ENCODE measurements around the gene GTF2F1.
A peak's percentile ranks its signal among the peaks of the same experiment; 100 is the strongest.

Gene GTF2F1

DNA sequence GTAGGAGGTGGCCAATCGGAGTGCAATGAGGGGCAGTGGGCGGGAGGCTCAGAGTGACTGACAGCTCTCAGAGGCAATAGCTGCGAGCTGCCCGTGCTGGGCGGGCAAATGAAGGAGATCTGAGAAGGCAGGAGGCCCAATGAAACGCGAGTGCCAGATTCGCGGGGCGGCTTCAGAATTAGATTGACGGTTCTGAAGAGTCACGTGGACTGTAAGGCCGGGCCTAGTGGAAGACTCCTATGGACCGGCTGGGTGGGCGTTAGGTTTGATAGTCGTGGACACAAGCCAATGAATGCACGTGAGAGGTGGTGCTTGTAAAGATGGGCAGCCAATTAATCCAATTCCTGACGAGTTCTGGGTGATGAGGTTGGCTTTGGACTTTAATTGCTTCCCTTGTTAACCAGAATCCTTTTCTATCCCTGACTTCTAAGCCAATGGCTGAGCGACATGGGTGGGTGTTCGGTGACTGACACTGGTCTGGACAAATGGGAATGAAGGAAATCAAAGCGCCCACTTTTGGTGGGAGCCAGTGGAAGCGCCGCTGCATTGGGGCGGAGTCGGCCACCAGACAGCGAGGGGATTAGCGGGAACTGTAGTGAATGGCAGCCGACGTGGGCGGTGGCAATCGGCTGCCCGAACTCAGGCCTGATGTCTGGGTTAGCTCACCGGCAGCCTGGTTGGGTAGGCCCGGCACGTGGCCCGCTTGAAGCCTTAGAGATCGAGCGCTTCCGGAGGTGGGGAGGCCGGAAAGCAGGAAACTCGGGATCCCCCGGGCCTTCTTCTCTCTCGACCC lies 32.2 kb upstream of the GTF2F1 start:
- TF ChIP-seq SP1 (IDR thresholded peaks at IDR 0.05) (peak; percentile 50), BHLHE40 (IDR thresholded peaks at IDR 0.05; ENCODE audit: borderline replicate concordance) (no peak), CTBP1 (IDR thresholded peaks at IDR 0.05; ENCODE audit: borderline replicate concordance) (no peak), NFRKB (IDR thresholded peaks at IDR 0.05) (no peak), ELF4 (IDR thresholded peaks at IDR 0.05) (no peak; the same call in 1 of the 2 replicates), FOXM1 (IDR thresholded peaks at IDR 0.05; ENCODE audit: borderline replicate concordance) (no peak; the same call in 1 of the 2 replicates), FOXA1 (IDR thresholded peaks at IDR 0.05) (no peak), ARNT (IDR thresholded peaks at IDR 0.05) (no peak), L3MBTL2 (conservative IDR thresholded peaks at IDR 0.05) (peak; percentile 100), ZNF384 (IDR thresholded peaks at IDR 0.05) (no peak), FOXK2 (IDR thresholded peaks at IDR 0.05) (no peak), LEF1 (IDR thresholded peaks at IDR 0.05; ENCODE audit: borderline replicate concordance) (peak; percentile 37; the same call in 1 of the 2 replicates), SUZ12 (IDR thresholded peaks at IDR 0.05) (no peak), HDGF (IDR thresholded peaks at IDR 0.05; ENCODE audit: borderline replicate concordance) (no peak), TARDBP (IDR thresholded peaks at IDR 0.05) (no peak)
- TF ChIP-seq, protein P1, sequence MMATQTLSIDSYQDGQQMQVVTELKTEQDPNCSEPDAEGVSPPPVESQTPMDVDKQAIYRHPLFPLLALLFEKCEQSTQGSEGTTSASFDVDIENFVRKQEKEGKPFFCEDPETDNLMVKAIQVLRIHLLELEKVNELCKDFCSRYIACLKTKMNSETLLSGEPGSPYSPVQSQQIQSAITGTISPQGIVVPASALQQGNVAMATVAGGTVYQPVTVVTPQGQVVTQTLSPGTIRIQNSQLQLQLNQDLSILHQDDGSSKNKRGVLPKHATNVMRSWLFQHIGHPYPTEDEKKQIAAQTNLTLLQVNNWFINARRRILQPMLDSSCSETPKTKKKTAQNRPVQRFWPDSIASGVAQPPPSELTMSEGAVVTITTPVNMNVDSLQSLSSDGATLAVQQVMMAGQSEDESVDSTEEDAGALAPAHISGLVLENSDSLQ (IDR thresholded peaks at IDR 0.05): peak; percentile 100
- CTCF ChIA-PET: no interaction called here
- DNase-seq (ENCODE audit: extremely low spot score): peak; percentile 95
- POLR2A ChIA-PET: interaction anchor here (0.7 to 2.4 kb wide), 16 partner anchors 9 to 96 kb away, joined by 3 to 14 read pairs (median 4); partner anchors contain the start of genes ALKBH7, CLPP, GTF2F1 and SLC25A23

- ChIA-PET POLR2A (interaction anchor here (0.5 to 2.4 kb wide), 18 partner anchors 9 to 556 kb away, joined by 3 to 14 read pairs (median 4); partner anchors contain the start of genes ALKBH7, CLPP, GTF2F1 and SLC25A23), CTCF (interaction anchor here (0.5 kb wide), 1 partner anchor 15 kb away, joined by 5 read pairs; no protein-coding TSS in a partner anchor)
- no peak for DNase-seq (ENCODE audit: extremely low spot score)
- TF ChIP-seq FOXM1 (IDR thresholded peaks at IDR 0.05; ENCODE audit: borderline replicate concordance): peak; percentile 68; the same call in 1 of the 2 replicates
- no peak for TF ChIP-seq ARNT (IDR thresholded peaks at IDR 0.05)
Observed at GRCh38 chr19:6424195-6424938, 31.4 kb upstream of the GTF2F1 start, which contains the start of gene KHSRP. KHSRP (minus strand) TSS chr19:6424811; CDS start chr19:6424701, 110 bp downstream.

GRCh38 chr19:6423499-6424194 lies 30.7 kb upstream of the GTF2F1 start:
- ChIA-PET CTCF (interaction anchor here (0.5 kb wide), 1 partner anchor 14 kb away, joined by 5 read pairs; no protein-coding TSS in a partner anchor), POLR2A (interaction anchor here (0.5 to 2.4 kb wide), 3 partner anchors 30 to 555 kb away, joined by 3 to 14 read pairs (median 4); partner anchors contain the start of gene ALKBH7)
- TF ChIP-seq TARDBP (IDR thresholded peaks at IDR 0.05): no peak
- TF ChIP-seq LEF1 (IDR thresholded peaks at IDR 0.05; ENCODE audit: borderline replicate concordance): no peak
- no peak for TF ChIP-seq SUZ12 (IDR thresholded peaks at IDR 0.05)
- TF ChIP-seq FOXK2 (IDR thresholded peaks at IDR 0.05): no peak
- no peak for TF ChIP-seq NFRKB (IDR thresholded peaks at IDR 0.05)
- TF ChIP-seq BHLHE40 (IDR thresholded peaks at IDR 0.05; ENCODE audit: borderline replicate concordance): no peak
- no peak for TF ChIP-seq ARNT (IDR thresholded peaks at IDR 0.05)
- TF ChIP-seq, protein P1 (IDR thresholded peaks at IDR 0.05): no peak
- TF ChIP-seq CTBP1 (IDR thresholded peaks at IDR 0.05; ENCODE audit: borderline replicate concordance): no peak
- no peak for TF ChIP-seq FOXM1 (IDR thresholded peaks at IDR 0.05; ENCODE audit: borderline replicate concordance)
- no peak for TF ChIP-seq ZNF384 (IDR thresholded peaks at IDR 0.05)
- TF ChIP-seq HDGF (IDR thresholded peaks at IDR 0.05; ENCODE audit: borderline replicate concordance): no peak
- no peak for TF ChIP-seq FOXA1 (IDR thresholded peaks at IDR 0.05)
- no peak for TF ChIP-seq L3MBTL2 (conservative IDR thresholded peaks at IDR 0.05)
- DNase-seq (ENCODE audit: extremely low spot score): peak; percentile 53

DNA sequence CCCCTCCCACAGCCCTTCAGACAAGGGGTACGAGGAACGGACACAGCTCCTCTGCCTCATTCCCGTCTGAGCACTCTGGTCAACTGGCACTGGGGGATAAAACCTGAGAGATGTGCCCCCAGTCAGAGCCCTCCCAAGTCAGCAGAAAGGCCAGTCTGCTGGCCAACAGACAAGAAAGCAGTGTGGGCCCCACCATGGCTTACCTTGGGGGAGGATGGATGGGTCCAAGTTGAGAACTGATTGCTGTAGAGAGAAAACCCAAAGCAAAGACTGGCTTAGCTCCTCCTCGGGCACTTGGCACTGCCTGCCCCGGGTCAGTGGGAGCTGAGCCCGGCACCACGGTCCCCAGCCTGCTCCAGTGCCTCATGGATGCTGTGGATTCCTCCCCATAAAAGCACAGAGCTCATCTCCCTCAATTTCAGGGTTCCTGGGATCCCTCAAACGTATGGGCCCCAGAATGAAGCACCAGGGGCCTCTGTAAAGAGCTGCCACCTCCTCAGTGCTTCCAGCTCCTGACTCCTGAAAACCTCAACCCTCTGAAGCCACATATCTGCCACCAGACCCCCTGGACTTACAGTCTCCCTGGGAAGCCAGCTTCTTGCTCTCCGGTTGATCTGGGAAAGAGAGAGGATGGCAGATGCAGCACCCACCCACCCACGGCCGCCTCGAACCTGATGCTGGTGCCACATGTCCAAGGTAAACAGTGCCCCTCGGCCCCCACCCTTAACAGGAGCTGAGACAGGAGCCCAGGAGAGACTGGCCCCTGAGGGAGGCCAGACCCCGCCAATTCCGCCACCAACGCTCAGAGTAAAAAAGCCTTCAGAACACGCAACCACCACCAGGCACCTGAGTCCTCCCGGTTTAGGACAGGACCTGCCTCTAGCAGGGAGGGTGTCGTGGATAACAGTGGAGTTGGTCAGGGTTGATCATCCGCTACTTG lies 28.4 kb upstream of the GTF2F1 start:
- POLR2A ChIA-PET: interaction anchor here (0.6 kb wide), 1 partner anchor 12 kb away, joined by 3 read pairs; no protein-coding TSS in a partner anchor
- CTCF ChIA-PET: no interaction called here
- DNase-seq (ENCODE audit: extremely low spot score): no peak
- no peak for TF ChIP-seq HDGF (IDR thresholded peaks at IDR 0.05; ENCODE audit: borderline replicate concordance)
- TF ChIP-seq, protein P1 (IDR thresholded peaks at IDR 0.05): no peak
- no peak for TF ChIP-seq L3MBTL2 (conservative IDR thresholded peaks at IDR 0.05)
- TF ChIP-seq TARDBP (IDR thresholded peaks at IDR 0.05): no peak
- TF ChIP-seq ELF4 (IDR thresholded peaks at IDR 0.05): no peak
- TF ChIP-seq FOXK2 (IDR thresholded peaks at IDR 0.05): no peak
- TF ChIP-seq SP1 (IDR thresholded peaks at IDR 0.05): no peak
- TF ChIP-seq CTBP1 (IDR thresholded peaks at IDR 0.05; ENCODE audit: borderline replicate concordance): no peak
- TF ChIP-seq FOXA1 (IDR thresholded peaks at IDR 0.05): no peak
- no peak for TF ChIP-seq ARNT (IDR thresholded peaks at IDR 0.05)
- TF ChIP-seq LEF1 (IDR thresholded peaks at IDR 0.05; ENCODE audit: borderline replicate concordance): no peak

All from HEK293T (cell line).